ENCODE results near the gene PRMT1. TPM values are rescaled to one million over a fixed set of nuclear protein-coding genes. Genes with fewer than 3 reads are reported as not detected.

PRMT1 gene
- total and polyA plus RNA-seq, 9 of the 15 experiments (the other 6 are each of a cell fraction or from before 2014, with no cell fraction given): 13.3 to 464 (median 326) TPM

GRCh38 chr19:49643466-49643865 lies 33.6 kb upstream of the PRMT1 start (continued):
- TF ChIP-seq CTCFL (IDR thresholded peaks at IDR 0.05; ENCODE audit: borderline replicate concordance, insufficient read depth, low read depth, low read length, poor library complexity, severe bottlenecking) (no peak), NONO (IDR thresholded peaks at IDR 0.05; ENCODE audit: low read depth in 2 of 2, low read length in 1 of 2) (no peak), ZNF518B (CRISPR knock-in tag; IDR thresholded peaks at IDR 0.05) (no peak), SAFB2 (IDR thresholded peaks at IDR 0.05; ENCODE audit: borderline replicate concordance, low read depth, low read length, severe bottlenecking) (no peak), MYBL2 (IDR thresholded peaks at IDR 0.05; ENCODE audit: low read depth) (no peak), MYBL2 (CRISPR knock-in tag; IDR thresholded peaks at IDR 0.05; ENCODE audit: borderline replicate concordance) (no peak), ZNF212 (CRISPR knock-in tag; IDR thresholded peaks at IDR 0.05) (no peak), CTCF (IDR thresholded peaks at IDR 0.05 in 2 of 3, conservative IDR thresholded peaks at IDR 0.05 in 1 of 3; ENCODE audit: insufficient read depth in 2 of 3, low read depth in 1 of 3, low read length in 3 of 3) (no peak), THRB (CRISPR knock-in tag; conservative IDR thresholded peaks at IDR 0.05) (no peak), CC2D1A (IDR thresholded peaks at IDR 0.05) (no peak), IRF9 (tag; IDR thresholded peaks at IDR 0.05) (no peak), KLF13 (tag; IDR thresholded peaks at IDR 0.05; ENCODE audit: borderline replicate concordance, low read depth) (no peak), ZNF507 (tag; conservative IDR thresholded peaks at IDR 0.05) (no peak), NRF1 (conservative IDR thresholded peaks at IDR 0.05 in 1 of 2, IDR thresholded peaks at IDR 0.05 in 1 of 2) (no peak), ZFX (CRISPR knock-in tag; IDR thresholded peaks at IDR 0.05) (no peak), CCAR2 (IDR thresholded peaks at IDR 0.05; ENCODE audit: low read depth, low read length) (no peak), OTX1 (CRISPR knock-in tag; IDR thresholded peaks at IDR 0.05) (0 out of 2 replicates have a peak, but pooled peaks have one; percentile 37), HNRNPLL (IDR thresholded peaks at IDR 0.05; ENCODE audit: low read depth, low read length, poor library complexity, severe bottlenecking) (no peak), TAL1 (IDR thresholded peaks at IDR 0.05) (no peak)
